A673 (cell line): ENCODE results near the gene PALLD. TPM values are rescaled to one million over a fixed set of nuclear protein-coding genes. Genes with fewer than 3 reads are reported as not detected.

Experiments used
- BruUV-seq: library from RNA; stranded (reverse); fragments of 400-500 nt; replicated peaks from 2 replicates; lab custom pipeline; 2021; lab: Mats Ljungman, UMichigan
- CTCF ChIA-PET: fragments of 300-600 bp; sonication (Branson Sonifier 250); formaldehyde crosslinking; loops from one replicate; lab custom pipeline; 2022; ENCODE audit warnings: antibody characterized with exemption; lab: Charles Lee
- POLR2A ChIA-PET: fragments of 300-600 bp; sonication (Branson Sonifier 250); formaldehyde crosslinking; loops from one replicate; lab custom pipeline; 2022; ENCODE audit warnings: antibody characterized with exemption; ENCODE audit not compliant: low non-redundant PET; lab: Charles Lee
- DNase-seq: peaks from one replicate; pipeline ENCODE4 v3.0.0-alpha.2; 2015; ENCODE audit warnings: low spot score
- H3K27ac ChIP-seq: fragments of 200-600 bp; sonication (generic); 2 replicates; pipeline ENCODE4 v1.5.1; 2016; ENCODE audit warnings: mixed run types, low read depth, mild to moderate bottlenecking, mixed read lengths, antibody characterized with exemption, low read length; ENCODE audit not compliant: poor library complexity, severe bottlenecking
- H3K27me3 ChIP-seq: fragments of 200-600 bp; sonication (generic); replicated peaks from 2 replicates; pipeline ENCODE4 v1.6.1; 2017; ENCODE audit warnings: mixed run types, low read depth, mild to moderate bottlenecking, mixed read lengths, antibody characterized with exemption, low read length; ENCODE audit not compliant: insufficient read depth, poor library complexity
- H3K36me3 ChIP-seq: fragments of 200-600 bp; sonication (generic); 2 replicates; pipeline ENCODE4 v1.6.1; 2016; ENCODE audit warnings: mixed run types, mild to moderate bottlenecking, mixed read lengths, antibody characterized with exemption, low read length; ENCODE audit not compliant: insufficient read depth, poor library complexity, severe bottlenecking
- H3K4me1 ChIP-seq: fragments of 200-600 bp; sonication (generic); 2 replicates; pipeline ENCODE4 v1.6.1; 2017; ENCODE audit warnings: mixed run types, mild to moderate bottlenecking, mixed read lengths, antibody characterized with exemption, low read length; ENCODE audit not compliant: insufficient read depth, poor library complexity, severe bottlenecking
- H3K4me3 ChIP-seq: fragments of 200-600 bp; sonication (generic); 2 replicates; pipeline ENCODE4 v1.5.1; 2016; ENCODE audit warnings: low read depth, mixed run types, mild to moderate bottlenecking, mixed read lengths, low read length; ENCODE audit not compliant: poor library complexity, severe bottlenecking
- H3K9me3 ChIP-seq: fragments of 200-600 bp; sonication (generic); 2 replicates; pipeline ENCODE4 v1.6.1; 2016; ENCODE audit warnings: mixed run types, low read depth, mild to moderate bottlenecking, mixed read lengths, antibody characterized with exemption, low read length; ENCODE audit not compliant: poor library complexity, severe bottlenecking
- CTCF ChIP-seq: fragments of 300-800, 200-600 bp; sonication (generic); conservative IDR thresholded peaks from 2 replicates; pipeline ENCODE4 v1.5.1; 2017; ENCODE audit warnings: low read depth, mild to moderate bottlenecking, antibody characterized with exemption, low read length, moderate library complexity, mixed read lengths
- EZH2 ChIP-seq: fragments of 200-600 bp; sonication (generic); IDR thresholded peaks from 2 replicates; pipeline ENCODE4 v1.6.1; 2017; ENCODE audit warnings: borderline replicate concordance, low read depth, mild to moderate bottlenecking, mixed read lengths, antibody characterized with exemption, low read length; ENCODE audit not compliant: poor library complexity, severe bottlenecking
- intact Hi-C: fragments of 100-400 bp; cut with micrococcal nuclease; formaldehyde crosslinking; loops from one replicate; pipeline ENCODE4 v1.10.0; 2022; ENCODE audit not compliant: unreplicated experiment
- total RNA-seq: library from RNA; stranded (reverse); gene quantifications from 2 replicates; pipeline ENCODE4 v1.2.3, GENCODE V29; 2021

Gene PALLD
- total RNA-seq, 1 experiment from 2014 or later: 44.1 TPM

GRCh38 chr4:168841000-168841671 is 344.3 kb downstream of the PALLD start:
- Histone ChIP-seq H3K27ac (no peak overlapping the region), H3K4me1 (peaks cover 3% of the 10 kb centered on the region), H3K9me3 (no peaks in the 10 kb centered on the region), H3K27me3 (no peaks in the 10 kb centered on the region), H3K36me3 (no peaks in the 10 kb centered on the region), H3K4me3 (no peak overlapping the region)
- TF ChIP-seq CTCF: no peak
- no peak for TF ChIP-seq EZH2
- CTCF ChIA-PET: no interaction called here
- DNase-seq: no peak
- intact Hi-C loops: no loop called here
- POLR2A ChIA-PET: no interaction called here
- no TSS peak for BruUV-seq

GRCh38 chr4:168841672-168842019 is 344.8 kb downstream of the PALLD start:
- CTCF ChIA-PET: no interaction called here
- TF ChIP-seq CTCF (no peak), EZH2 (no peak)
- Histone ChIP-seq H3K27me3 (no peaks in the 10 kb centered on the region), H3K4me3 (no peak overlapping the region), H3K9me3 (no peaks in the 10 kb centered on the region), H3K4me1 (peaks cover 3% of the 10 kb centered on the region), H3K27ac (no peak overlapping the region), H3K36me3 (no peaks in the 10 kb centered on the region)
- POLR2A ChIA-PET: interaction anchor here (0.6 kb wide), 1 partner anchor 135 kb away, joined by 3 read pairs; no protein-coding TSS in a partner anchor
- BruUV-seq: no TSS peak
- intact Hi-C loops: no loop called here
- no peak for DNase-seq

GRCh38 chr4:168842186-168842585 is 345.3 kb downstream of the PALLD start:
- H3K27ac ChIP-seq: no peak overlapping the region
- no peaks in the 10 kb centered on the region for H3K9me3 ChIP-seq
- H3K4me3 ChIP-seq: no peak overlapping the region
- intact Hi-C loops: no loop called here
- CTCF ChIA-PET: no interaction called here
- no peak for DNase-seq
- TF ChIP-seq CTCF (no peak), EZH2 (no peak)
- no peaks in the 10 kb centered on the region for H3K36me3 ChIP-seq
- H3K27me3 ChIP-seq: no peaks in the 10 kb centered on the region
- no TSS peak for BruUV-seq
- POLR2A ChIA-PET: interaction anchor here (0.6 kb wide), 1 partner anchor 136 kb away, joined by 3 read pairs; no protein-coding TSS in a partner anchor
- peaks cover 3% of the 10 kb centered on the region for H3K4me1 ChIP-seq
